HL-60/S4 (cell line): ENCODE data around the gene CST8.
"Not testable (repeated sequence)": the region's sequence is repeated elsewhere in the genome, so short reads cannot be mapped to it uniquely, and the experiment has no call there.

Experiments used
- in situ Hi-C: fragments of 300-500 bp; cut with MboI; formaldehyde crosslinking; loops from 2 replicates; pipeline ENCODE4 v1.14.3; 2022; ENCODE audit warnings: low sequenced_read_pairs

The CST8 gene, protein sequence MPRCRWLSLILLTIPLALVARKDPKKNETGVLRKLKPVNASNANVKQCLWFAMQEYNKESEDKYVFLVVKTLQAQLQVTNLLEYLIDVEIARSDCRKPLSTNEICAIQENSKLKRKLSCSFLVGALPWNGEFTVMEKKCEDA

DNA sequence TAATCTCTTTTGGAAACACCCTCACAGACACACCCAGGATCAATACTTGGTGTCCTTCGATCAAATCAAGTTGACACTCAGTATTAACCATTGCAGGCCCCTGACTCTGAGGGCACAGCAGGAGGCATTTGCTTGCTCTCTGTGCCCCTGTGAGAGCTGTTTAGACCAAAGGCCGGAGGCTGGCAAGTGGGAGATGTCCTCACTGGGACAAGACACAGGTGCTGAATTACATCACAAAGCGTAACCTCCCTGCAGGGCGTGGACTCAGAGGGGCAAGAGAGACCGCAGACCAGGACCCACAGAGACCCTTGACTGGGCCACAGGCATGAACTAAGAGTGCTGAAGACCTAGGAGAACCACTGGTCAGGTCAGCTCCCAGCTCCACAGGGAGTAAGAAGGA lies at the start of gene CST8:
Gene CST8 (plus strand): TSS at position 301 of the 400 bp plus-strand sequence. CDS start 551 bp downstream, outside the sequence.
- in situ Hi-C loops, result no loop called here

DNA sequence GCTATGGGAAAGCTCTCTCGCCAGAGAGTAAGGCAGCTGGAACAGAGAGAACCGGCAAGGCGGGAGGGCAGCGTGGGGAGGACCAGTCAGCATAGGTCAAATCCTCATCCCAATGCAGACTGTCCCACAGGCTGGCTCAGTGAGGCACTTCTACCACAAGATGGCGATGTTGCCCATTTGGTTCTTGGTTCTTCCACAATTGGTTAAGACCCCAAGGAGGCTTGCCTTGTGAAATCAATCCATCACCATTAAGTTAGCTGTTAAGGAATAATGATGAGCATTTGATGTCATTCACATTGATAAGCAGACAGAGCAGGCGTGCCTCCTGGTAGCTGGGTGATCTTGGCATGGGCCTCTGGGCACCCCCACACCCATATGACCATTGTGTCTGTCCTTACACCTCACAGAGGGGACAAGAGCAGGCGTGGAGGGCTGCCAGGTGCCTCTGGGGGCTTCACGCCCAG lies 49.0 kb upstream of the CST8 start:
- in situ Hi-C loops, result no loop called here

DNA sequence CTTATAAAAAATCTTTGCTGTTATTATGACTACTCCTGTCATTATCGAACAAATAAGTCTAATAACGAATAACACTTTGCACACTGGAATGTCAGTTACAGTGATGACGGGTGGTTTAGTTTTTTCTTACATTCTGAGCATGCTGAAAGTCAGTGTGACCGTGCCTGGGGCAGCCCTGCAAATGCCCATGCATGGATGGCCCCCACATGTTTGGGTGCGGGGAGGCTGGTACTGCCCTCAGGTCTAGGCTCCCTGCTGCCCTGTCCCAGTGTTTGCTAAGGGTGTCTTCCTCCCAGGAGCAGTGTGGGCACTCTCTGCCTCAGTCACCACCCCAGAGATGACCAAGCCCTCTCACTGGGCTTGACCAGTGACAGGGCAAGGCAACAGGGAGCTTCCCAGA lies 48.5 kb upstream of the CST8 start:
- in situ Hi-C loops, result no loop called here

DNA sequence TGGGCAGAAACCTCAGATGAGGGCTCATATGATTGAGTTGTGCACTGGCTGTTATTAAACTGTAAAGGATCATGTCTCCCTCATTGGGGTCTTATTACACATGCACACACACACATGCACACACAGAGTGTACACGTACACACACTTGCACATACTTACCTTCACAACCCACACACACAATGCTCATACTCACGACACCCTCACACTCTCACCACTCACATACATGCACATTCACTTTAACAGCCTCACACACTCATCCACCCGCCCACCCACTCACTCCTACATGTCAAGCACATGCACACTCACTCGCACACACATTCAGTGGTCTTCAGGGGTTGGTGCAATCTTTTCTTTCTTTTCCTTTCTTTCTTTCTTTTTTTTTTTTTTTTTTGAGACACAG lies 46.1 kb upstream of the CST8 start:
- in situ Hi-C loops, result no loop called here

DNA sequence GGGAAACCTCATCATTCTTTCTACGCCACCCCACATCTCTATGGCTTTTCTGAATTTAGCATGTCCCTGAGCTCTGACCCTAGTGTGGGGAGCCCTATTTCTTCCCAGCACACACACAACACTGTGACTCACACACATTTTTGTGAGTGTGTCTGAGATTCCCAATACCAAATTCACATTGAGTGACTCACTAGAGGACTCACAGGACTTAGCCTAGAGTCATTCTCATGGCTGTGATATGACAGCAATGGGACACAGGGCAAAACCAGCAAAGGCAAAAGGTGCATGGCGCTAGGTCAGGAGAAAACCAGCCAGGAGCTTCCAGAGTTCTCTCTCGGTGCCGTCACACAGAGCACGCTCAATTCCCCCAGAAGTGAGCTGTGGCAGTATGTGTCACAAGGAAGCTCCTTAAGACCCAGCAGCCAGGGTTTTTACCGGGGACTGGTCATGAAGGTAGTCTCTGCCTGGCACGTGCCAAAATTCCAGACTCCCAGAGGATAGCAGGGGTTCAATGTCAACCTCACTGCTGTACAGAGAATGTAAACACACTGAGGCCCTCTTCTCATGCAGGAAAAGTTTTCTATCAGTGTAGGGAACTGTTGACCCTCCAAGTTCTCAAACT lies 45.2 kb upstream of the CST8 start:
- in situ Hi-C loops, result no loop called here

DNA sequence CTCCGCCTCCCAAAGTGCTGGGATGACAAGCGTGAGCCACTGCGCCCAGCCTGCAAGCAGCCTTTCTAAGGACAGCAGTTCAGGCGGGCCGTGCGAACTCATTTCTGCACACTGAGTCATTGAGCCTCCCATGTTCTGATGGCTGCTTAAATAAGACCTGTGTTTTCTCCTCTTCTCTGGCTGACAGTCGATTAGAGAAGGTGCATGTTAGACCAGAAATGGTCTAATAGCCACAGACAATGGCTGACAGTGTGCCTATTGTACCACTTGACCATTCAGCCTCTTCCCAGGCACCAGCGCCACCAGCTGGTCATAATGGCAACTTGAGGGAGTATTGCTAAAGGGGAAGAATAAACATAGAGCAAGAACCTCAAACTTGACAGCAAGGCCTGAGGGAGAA lies 44.4 kb upstream of the CST8 start:
- in situ Hi-C loops, result no loop called here

DNA sequence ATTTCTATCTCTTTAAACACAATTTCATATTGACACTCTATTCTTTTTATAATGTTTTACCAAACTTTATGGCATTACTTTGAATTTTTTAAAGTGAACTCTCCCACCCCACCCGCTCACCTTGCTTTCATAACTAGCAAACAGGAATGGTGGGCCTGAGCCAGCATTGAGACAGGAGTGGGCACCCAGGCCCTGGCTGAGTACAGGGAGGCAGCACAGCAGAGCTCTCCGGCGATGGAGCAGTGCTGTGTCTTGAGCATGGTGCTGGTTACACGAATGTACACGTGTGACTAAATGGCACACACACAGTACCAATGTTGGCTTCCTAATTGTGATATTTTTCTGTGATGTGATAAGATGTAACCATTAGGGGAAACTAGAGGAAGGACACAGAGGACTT lies 42.8 kb upstream of the CST8 start:
- in situ Hi-C loops, result no loop called here

DNA sequence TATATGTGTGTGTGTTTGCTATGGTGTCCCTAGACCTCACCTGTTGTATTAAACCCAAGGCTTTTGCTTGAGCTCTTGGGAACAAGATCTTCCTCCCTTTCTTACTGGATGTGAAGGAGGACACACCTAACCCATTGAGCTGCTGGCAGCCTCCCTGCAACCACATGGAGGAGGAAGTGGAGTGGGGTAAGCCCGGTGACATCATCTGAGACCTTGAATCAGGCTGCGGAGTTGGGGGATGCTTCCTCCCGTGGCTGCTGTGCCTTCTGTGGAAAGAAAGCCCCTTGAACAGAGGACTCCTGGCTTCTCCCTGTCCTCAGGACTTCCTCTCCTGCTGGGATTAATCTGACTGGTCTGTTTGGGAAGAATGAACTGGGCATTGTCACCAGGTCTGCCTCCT lies 41.5 kb upstream of the CST8 start:
- in situ Hi-C loops, result no loop called here

DNA sequence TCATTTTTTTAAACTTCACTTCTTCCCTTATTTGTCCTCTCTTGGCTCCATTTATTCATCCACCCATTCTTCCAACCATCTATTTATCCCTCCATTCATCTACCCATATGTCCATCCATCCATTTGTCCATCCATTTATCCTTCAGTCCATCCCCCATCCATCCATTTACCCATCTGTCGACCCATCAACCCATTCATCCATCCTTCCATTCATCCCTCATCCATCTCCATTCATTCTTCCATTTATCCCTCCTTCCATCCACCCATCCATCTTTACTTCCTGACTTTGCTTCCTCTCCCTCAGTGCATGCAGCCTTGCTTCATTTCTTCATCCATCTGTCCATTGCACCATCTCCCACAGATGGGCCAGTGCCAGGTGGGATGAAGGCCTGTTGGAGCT lies 40.0 kb upstream of the CST8 start:
- in situ Hi-C loops, result no loop called here

DNA sequence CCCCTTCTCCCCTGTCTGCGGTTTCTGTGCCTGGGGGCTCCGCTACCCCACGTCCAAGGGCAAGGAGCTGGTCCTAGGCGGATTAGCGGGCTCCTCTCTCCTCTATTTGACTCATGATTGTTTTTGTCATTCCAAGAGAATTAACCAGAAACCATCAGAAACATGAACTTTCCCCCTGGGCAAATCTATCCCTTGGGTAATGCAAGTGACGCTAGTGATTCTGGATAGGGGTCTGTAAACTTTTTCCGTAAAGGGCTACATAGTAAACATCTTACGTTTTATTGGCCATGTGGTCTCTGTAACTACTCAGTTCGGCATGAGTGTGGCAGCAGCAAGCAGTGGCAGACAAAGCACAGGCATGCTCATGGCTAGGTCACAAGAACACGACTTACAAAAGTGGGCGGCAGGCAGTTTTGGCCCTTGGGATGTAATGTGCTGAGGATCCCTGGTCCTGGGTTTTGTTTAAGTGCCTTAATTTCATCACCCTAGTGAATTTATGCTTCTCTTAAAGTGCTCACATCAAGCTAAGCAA lies 38.9 kb upstream of the CST8 start:
- in situ Hi-C loops, result no loop called here

DNA sequence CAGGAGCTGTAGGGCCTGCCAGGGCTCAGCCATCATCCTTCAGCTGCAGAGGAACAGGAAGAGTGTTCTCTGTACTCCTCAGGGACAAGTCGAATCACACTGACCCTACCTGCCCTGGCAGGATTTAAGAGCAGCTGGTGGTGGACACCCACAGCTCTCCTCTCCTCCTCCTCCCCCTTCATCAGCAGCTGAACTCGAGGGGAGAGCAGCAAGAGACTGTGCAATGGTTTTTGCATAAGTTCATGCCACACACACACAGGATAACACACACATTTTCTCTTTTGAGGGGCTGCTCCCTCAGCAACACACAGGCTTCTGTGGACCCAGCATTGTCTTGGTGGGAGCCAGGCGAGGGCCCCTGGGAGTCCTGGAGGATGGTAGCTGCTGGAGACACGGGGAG lies 38.1 kb upstream of the CST8 start, which contains the start of gene CST11:
Gene CST11 (minus strand): TSS at position 101 of the 400 bp plus-strand sequence. CDS start 65 bp downstream, at position 36.
- in situ Hi-C loops, result no loop called here

DNA sequence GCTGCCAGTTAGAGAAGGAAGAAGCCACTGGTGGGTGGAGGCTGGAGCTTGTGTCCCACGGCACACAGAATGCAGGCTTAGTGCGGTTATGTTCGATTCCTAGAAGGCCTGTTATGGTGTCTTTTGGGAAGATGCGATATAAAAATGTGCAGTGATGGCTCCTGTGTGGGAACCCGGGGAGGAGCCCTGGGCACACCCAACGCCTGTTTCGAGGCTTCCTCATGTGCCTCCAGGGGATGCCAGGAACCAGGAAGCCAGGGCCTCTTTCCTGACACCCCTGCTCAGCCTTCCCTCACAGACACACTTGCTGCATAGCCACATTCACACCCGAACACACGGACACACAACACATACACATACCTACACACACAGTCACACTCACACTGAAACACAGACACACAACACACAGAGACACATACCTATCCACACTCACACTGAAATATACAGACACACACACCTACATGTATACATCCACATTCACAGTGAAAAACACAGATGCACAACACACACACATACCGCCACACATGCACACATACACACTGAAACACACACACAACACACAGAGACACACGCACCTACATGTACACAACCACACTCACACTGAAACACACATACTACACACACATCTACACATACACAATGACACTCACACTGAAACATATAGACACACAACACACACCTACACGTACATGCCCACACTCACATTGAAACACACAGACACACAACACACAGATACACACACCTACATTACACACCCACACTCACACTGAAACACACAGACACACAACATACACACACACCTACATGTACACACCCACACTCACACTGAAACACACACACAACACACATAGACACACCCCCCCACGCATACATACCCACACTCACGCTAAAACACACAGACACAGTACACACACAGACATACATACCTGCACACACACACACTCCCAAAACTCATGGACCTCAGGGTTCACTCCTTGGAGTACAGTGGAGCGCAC lies 37.1 kb upstream of the CST8 start:
- in situ Hi-C loops, result no loop called here

DNA sequence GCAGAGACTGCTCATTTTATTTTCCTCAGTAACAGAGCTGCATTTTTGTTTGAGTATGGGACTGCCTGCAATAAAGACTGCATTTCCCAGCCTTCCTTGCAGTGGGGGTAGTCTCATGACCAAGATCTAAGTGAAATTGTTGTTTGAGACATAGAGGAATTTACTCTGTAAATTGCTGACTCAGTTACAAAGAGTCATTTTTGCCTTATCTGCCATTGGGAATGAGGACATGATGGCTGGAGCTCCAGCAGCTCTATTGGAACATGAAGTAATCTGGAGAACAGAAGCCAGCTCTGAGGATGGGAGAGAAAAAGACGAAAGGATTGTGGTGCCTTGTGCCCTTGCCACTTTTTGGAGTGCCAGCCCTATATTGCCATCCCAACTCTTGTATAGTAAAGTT lies 36.1 kb upstream of the CST8 start:
- in situ Hi-C loops, result no loop called here

DNA sequence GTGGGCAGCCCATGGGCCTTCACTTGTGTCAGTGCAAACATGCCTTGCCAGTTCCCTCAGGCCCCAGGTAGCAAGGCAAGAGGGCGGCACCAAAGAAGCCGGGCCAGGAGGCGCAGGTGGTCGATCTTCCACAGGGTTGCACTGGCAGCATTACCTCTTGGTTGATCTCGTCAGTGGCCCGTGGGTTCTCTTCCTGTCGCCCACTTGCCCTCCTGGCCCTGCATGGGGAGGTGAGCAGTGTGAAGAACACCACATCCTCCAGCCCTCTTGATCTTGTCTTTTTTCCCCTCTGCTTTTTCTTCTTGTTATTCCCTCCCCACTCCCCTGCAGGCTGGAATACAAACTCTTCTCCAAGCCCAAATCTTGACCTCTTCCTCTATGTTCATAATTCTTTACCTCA lies 35.3 kb upstream of the CST8 start:
- in situ Hi-C loops, result no loop called here

DNA sequence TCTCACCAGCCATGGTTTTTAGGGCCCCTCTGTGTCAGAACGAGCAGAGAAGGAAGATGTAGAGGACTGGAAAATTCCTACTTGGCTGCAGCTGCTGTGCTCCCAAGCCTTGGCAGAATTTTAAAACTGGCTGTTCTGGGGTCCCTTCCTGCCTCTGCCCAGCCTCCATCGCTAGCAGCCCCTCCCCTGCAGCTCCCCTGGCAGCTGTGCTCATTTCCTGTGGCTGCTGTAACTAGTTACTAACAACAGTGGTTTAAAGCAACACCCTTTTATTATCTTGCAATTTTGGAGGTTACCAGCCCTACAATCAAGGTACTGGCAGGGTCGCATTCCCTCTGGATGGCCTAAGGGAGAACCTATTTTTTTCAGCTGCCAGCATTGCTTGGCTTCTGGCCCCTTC lies 34.5 kb upstream of the CST8 start:
- in situ Hi-C loops, result no loop called here

DNA sequence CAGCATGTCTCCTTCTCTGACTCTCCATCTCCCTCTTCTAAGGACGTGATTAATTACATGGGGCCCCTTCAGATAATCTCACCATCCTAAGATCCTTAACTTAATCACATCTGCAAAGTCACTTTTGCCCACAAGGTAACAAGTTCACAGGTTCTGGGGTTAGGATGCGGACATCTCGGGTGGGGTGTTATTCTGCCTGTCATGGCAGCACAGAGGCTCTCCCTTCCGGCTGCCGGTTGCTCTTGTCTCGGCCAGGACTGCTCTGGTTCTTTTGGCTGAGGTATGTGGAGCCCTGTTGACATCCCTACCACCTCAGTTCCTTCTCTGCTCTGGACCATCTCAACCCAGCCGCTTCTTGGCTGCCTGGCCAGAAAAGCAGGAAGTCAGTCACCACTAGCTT lies 34.0 kb upstream of the CST8 start:
- in situ Hi-C loops, result no loop called here

DNA sequence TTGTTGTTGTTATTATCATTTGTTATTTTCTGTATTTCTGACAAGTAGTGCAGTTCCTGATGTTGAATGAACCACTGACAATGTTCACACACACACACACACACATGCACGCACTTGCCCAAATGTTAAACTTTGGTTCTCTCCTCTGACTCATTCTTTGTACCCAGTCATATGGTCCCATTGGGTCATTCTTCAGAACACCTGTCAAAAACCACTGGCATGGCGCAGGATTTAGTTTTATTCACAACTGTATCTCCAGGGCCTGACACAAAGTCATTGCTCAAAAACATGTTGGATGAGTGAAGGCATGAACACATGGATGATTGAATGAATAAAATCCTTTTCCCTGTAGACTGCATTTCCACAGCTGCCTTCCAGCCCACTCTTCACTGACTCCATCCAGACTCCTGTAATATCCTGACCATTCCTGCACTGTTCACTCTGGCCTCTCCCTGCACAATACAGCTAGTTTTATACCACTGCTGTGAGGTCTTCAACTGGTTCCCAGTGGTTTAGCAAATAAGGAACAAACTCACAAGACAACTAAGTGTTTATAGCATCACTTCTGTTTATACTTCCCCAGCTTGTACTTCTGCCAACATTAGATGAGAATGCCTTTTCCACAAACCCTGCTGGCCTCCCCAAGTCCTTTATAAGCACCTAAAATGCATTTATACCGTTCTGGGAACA lies 31.3 kb upstream of the CST8 start:
- in situ Hi-C loops, result no loop called here

DNA sequence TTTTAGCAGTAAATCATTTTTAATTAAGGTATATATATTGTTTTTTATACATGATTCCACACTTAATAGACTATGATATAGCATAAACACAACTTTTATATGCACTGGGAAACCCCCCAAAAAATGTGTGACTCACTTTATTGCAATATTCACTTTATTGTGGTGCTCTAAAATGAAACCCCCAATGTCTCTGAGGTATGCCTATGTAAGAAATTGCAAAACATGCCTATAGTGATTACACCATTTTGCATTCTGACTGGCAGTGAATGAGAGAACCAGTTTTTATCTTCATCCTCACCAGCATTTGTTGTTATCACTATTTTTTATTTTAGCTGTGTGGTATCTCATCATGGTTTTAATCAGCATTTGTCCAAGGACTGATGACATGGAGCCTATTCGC lies 29.7 kb upstream of the CST8 start:
- in situ Hi-C loops, result no loop called here

DNA sequence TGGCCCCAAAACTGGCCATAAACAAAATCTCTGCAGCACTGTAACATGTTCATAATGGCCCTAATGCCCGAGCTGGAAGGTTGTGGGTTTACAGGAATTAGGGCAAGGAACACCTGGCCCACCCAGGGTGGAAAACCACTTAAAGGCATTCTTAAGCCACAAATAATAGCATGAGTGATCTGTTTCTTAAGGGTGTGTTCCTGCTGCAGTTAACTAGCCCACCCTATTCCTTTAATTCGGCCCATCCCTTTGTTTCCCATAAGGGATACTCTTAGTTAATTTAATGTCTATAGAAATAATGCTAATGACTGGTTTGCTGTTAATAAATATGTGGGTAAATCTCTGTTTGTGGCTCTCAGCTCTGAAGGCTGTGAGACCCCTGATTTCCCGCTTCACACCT lies 24.0 kb upstream of the CST8 start:
- in situ Hi-C loops, result not testable (repeated sequence)

DNA sequence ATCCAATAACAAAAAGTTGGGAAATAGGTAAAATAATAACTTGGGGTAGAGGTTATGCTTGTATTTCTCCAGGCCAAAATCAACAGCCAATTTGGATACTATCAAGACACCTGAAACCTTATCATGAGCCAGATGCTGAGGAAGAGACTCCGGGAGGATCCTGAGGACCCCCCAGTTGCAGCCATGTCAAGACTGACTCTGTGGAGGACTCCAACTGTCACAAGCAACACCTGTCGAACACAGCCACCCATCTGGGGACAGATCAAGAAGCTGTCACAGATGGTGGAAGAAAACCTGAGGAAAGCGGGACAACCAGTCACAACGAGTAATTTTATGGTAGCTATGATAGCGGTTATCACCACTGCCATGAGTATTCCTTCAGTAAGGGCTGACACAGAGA lies 18.6 kb upstream of the CST8 start:
- in situ Hi-C loops, result not testable (repeated sequence)

DNA sequence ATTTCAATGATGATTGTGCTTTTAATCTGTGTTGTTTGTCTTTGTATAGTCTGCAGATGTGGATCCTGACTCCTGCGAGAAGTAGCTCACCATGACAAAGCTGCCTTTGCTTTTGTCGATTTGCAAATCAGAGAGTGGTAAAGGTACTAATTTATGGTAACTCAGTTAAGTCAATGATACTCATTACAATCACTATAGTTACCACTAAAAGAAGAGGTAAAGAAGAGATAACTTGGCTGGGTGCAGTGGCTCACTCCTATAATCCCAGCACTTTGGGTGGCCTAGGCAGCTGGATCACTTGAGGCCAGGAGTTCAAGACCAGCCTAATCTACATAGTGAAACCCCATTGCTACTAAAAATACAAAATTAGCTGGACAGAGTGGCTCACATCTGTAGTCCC lies 17.6 kb upstream of the CST8 start:
- in situ Hi-C loops, result not testable (repeated sequence)
